Stimulated activated CD4-positive, alpha-beta T cell treated with anti-CD3 and anti-CD28 coated beads, Interleukin-1b, Interleukin-23, amount 100 ng/mL, for 4 hours (primary cell): ENCODE measurements around the gene TADA2A.

Source experiments
- DNase-seq, 2 donors: peaks; one replicate each; pipeline ENCODE4 v3.0.0-alpha.2; 2020; ENCODE audit warnings: low read depth in 2 of 2

TADA2A gene

GRCh38 chr17:37521821-37522220, 115.1 kb downstream of the TADA2A start:
- DNase-seq, result no peak

DNA sequence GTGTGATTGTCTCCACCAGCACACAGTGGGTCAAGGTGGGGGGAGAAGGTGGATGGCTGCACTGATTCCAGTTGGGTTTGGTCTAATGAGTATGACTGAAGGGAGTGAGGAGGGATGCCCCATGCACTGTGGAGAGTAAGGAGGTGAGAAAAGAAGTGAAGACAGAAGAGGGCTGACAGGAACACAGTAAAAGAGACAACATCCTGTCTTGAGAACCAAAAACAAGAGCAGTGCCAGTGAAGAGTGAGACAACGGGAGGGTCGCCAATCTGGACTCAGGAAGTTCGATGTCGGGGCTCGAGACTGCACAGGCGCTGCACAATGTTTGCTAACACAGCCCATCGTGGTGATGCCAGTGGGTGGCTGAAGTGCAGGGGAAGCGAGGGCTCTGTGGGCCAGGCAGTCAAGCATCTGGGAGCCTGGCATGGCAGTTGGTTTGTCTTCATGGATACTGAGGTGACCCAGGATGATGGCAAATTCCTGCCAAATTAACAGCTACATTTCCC, 117.1 kb downstream of the TADA2A start:
- DNase-seq, result no peak

GRCh38 chr17:37527249-37527851, 120.7 kb downstream of the TADA2A start:
- DNase-seq, result peak in 1 of 2 donors; percentile 6
